Chondrocyte (in vitro differentiated cells): ENCODE data around the gene MED20. TPM values are rescaled to one million over a fixed set of nuclear protein-coding genes. Genes with fewer than 3 reads are reported as not detected.

Experiments used
- DNase-seq: peaks from one replicate; pipeline ENCODE4 v3.0.0; 2021; ENCODE audit warnings: mixed read lengths, low spot score
- H3K27ac Mint-ChIP-seq: one replicate; pipeline ENCODE4 v1.8.0; 2021; ENCODE audit warnings: mild to moderate bottlenecking, moderate library complexity, mixed read lengths; ENCODE audit not compliant: unreplicated experiment
- H3K27me3 Mint-ChIP-seq: 2 replicates; pipeline ENCODE4 v1.8.0; 2021; ENCODE audit warnings: low read depth, mixed read lengths
- H3K36me3 Mint-ChIP-seq: 2 replicates; pipeline ENCODE4 v1.8.0; 2021; ENCODE audit warnings: low read depth, mixed read lengths
- H3K4me1 Mint-ChIP-seq: 2 replicates; pipeline ENCODE4 v1.8.0; 2021; ENCODE audit warnings: low read depth, mild to moderate bottlenecking, mixed read lengths
- H3K4me3 Mint-ChIP-seq: one replicate; pipeline ENCODE4 v1.8.0; 2021; ENCODE audit warnings: mild to moderate bottlenecking, moderate library complexity, mixed read lengths; ENCODE audit not compliant: unreplicated experiment
- H3K9me3 Mint-ChIP-seq: 2 replicates; pipeline ENCODE4 v1.8.0; 2021; ENCODE audit warnings: low read depth, mixed read lengths
- total RNA-seq: library from RNA; stranded (reverse); gene quantifications from 3 replicates; pipeline ENCODE4 v1.2.1, GENCODE V29; 2021
- TF ChIP-seq, protein P1 (sequence below): fragments of 200-600 bp; sonication (generic); IDR thresholded peaks from 2 replicates; pipeline ENCODE4 v1.5.0; 2021; ENCODE audit warnings: antibody characterized with exemption, mild to moderate bottlenecking, moderate library complexity

The MED20 gene
- total RNA-seq, 1 donor from 2014 or later, result 23.4 TPM

DNA sequence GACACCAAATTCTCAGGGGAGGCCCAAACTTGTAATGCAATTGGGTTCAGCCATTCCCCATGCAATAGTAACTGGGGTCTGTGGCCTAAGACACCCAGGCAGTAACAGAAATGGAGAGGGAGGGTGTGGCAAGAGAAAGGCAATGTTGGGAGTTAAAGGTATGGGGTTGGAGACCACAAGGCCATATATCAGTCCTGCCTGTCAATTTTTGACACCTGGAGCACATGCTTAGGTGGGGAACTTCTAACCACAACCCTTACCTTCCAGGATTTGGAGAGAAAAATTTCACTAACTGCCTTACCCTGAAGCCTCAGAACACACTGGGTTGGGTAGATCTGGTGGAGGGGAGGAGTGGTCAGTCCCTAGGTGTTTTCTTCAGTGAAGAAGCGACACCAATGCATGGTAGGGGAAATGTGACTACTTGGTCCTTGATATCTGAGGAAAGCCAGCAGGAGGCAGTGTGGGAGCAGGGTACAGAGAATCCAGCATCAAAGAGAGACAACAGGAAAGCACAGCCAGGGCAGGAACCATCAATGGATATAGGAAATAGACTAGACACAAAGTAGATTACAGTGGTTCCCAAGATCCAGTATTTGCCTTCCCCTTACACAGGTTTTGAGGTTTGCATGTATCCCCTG, 18.9 kb downstream of the MED20 start:
- TF ChIP-seq, protein P1, sequence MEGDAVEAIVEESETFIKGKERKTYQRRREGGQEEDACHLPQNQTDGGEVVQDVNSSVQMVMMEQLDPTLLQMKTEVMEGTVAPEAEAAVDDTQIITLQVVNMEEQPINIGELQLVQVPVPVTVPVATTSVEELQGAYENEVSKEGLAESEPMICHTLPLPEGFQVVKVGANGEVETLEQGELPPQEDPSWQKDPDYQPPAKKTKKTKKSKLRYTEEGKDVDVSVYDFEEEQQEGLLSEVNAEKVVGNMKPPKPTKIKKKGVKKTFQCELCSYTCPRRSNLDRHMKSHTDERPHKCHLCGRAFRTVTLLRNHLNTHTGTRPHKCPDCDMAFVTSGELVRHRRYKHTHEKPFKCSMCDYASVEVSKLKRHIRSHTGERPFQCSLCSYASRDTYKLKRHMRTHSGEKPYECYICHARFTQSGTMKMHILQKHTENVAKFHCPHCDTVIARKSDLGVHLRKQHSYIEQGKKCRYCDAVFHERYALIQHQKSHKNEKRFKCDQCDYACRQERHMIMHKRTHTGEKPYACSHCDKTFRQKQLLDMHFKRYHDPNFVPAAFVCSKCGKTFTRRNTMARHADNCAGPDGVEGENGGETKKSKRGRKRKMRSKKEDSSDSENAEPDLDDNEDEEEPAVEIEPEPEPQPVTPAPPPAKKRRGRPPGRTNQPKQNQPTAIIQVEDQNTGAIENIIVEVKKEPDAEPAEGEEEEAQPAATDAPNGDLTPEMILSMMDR, result peak; percentile 45
- no peak for DNase-seq
- Mint-ChIP-seq H3K36me3 (peaks cover 12% of the 10 kb centered on the region), H3K4me3 (no peak overlapping the region), H3K4me1 (no peaks in the 10 kb centered on the region), H3K9me3 (no peaks in the 10 kb centered on the region), H3K27me3 (no peaks in the 10 kb centered on the region), H3K27ac (no peak overlapping the region)

DNA sequence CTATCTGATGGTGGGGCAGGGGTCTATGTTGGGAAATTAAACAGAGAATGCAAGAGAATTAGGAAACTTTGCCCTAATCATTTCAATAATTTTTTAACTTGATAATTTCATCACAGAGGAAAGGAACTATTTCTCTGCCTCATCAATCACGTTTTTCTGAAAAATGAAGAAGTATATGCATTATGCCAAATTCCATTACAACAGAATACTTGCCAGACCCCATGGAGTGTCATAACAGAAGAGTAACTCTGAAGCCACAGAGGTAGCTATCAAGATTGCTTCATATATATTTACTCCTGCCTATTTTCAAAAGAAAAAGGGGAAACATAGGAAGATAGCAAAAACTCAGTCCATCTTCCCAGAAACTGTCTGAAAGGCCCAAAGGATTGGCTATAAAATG, 20.1 kb downstream of the MED20 start:
- TF ChIP-seq, protein P1, result no peak
- Mint-ChIP-seq H3K27me3 (no peaks in the 10 kb centered on the region), H3K4me3 (no peak overlapping the region), H3K27ac (no peak overlapping the region), H3K9me3 (no peaks in the 10 kb centered on the region), H3K36me3 (peaks cover 12% of the 10 kb centered on the region), H3K4me1 (peaks cover 6% of the 10 kb centered on the region)
- no peak for DNase-seq

DNA sequence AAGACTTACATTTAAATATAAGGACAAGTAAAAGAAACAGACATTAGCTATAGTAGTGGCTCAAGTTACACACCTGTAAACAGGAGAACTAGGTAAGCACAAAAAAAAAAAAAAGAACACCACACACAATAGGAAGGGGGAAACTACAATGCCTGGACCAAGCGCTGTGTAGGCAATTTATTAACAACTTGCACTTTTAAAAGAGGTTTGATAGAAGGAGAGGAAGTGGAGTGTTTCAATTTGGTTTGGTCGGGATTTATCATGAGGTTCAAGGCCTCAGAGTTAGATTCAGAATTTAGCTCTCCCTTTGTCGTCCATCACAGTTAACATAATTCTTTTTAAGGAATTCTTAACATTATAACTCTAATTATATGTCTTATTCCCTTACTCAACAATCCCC, 24.7 kb downstream of the MED20 start:
- no peak for DNase-seq
- Mint-ChIP-seq H3K9me3 (no peaks in the 10 kb centered on the region), H3K4me3 (no peak overlapping the region)

DNA sequence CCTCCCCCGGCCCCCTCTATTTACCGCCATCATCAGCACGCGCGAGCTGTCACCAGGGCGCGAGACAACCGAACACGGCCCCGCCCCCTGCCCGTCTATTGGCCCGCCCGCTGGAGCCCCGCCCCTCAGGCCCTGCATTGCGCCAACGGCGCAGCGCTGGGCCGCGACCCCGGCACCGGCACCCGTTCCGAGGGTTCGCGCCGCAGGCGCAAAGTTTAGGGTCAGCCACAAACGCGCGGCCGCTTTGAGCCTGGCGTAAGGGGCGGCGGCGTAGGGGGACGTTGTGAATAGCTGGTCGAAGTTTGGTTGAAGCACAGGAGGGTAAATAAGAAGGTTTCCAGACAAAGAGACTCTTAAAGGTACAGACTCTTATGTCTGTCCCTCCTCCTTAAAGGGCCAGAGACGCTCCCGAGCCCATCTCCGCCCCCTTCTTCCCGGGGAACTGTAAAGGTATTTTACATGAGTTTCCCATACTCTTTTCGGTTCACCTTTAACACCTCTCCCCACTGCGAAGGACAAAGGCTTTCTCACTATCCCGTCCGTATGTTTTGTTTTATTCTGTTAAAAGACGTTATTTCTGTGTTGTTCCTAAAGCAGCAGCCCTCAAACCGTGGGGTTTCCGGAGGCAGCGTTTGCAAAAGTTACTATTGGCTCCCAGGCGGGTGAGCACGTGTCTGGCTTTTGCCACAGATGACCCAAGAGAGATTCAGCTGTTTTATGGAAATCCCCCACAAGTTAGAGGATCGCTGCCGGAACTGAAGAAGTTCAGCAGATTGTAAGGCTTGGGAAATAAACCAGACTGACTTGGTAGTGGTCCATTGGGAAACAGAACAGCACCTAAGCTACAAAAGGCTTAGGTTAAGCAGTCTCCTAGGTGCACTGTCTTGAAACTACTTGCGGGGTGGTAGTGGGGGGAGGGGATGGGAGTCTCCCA, 25.4 kb downstream of the MED20 start, which contains the start of gene USP49:
TSS of gene USP49 (minus strand) at position 76 of the 934 bp plus-strand sequence. CDS start 88,392 bp downstream, outside the sequence.
- peak within 1 kb of the TSS; percentile 92 for H3K27ac Mint-ChIP-seq
- TF ChIP-seq, protein P1, result peak; percentile 8
- H3K9me3 Mint-ChIP-seq, result no peaks in the 10 kb centered on the region
- no peaks in the 10 kb centered on the region for H3K27me3 Mint-ChIP-seq
- no peaks in the 10 kb centered on the region for H3K36me3 Mint-ChIP-seq
- peak; percentile 95 for DNase-seq
- H3K4me3 Mint-ChIP-seq, result no peak within 1 kb of the TSS
- peaks cover 8% of the 10 kb centered on the region for H3K4me1 Mint-ChIP-seq

More for the DNA sequence above, 24.7 kb downstream of the MED20 start:
- Mint-ChIP-seq H3K27me3 (no peaks in the 10 kb centered on the region), H3K27ac (peak overlapping the region; percentile 92), H3K36me3 (no peaks in the 10 kb centered on the region), H3K4me1 (peaks cover 8% of the 10 kb centered on the region)
- TF ChIP-seq, protein P1, result no peak
